SK-N-SH treated with all-trans-retinoic acid at 6 μM for 48 hours (cell line): ENCODE results near the gene USP12.

Experiments used
- ESRRG ChIP-seq: fragments of 250-450 bp; sonication (Bioruptor Pico); IDR thresholded peaks from 2 replicates; pipeline ENCODE4 v1.6.1; 2021; ENCODE audit warnings: mild to moderate bottlenecking
- GLIS3 ChIP-seq: fragments of 250-450 bp; sonication (Bioruptor Pico); IDR thresholded peaks from 2 replicates; pipeline ENCODE4 v1.5.0; 2020; ENCODE audit warnings: mild to moderate bottlenecking, moderate library complexity
- OSR1 ChIP-seq: fragments of 250-450 bp; sonication (Bioruptor Pico); IDR thresholded peaks from 2 replicates; pipeline ENCODE4 v1.8.0; 2022; ENCODE audit warnings: moderate library complexity, mild to moderate bottlenecking, inconsistent platforms
- ZFP30 ChIP-seq: fragments of 450-650 bp; formaldehyde crosslinking; IDR thresholded peaks from 2 replicates; pipeline ENCODE4 v1.5.0; 2022; ENCODE audit warnings: mild to moderate bottlenecking, moderate library complexity
- ZNF8 ChIP-seq: fragments of 450-650 bp; formaldehyde crosslinking; IDR thresholded peaks from 2 replicates; pipeline ENCODE4 v1.5.0; 2020; ENCODE audit warnings: mild to moderate bottlenecking, moderate library complexity
- TF ChIP-seq, protein P1 (sequence below): fragments of 250-450 bp; sonication (Bioruptor Pico); IDR thresholded peaks from 2 replicates; pipeline ENCODE4 v1.8.0; 2020; ENCODE audit warnings: mild to moderate bottlenecking, moderate library complexity, borderline replicate concordance

- TF ChIP-seq, protein P1, sequence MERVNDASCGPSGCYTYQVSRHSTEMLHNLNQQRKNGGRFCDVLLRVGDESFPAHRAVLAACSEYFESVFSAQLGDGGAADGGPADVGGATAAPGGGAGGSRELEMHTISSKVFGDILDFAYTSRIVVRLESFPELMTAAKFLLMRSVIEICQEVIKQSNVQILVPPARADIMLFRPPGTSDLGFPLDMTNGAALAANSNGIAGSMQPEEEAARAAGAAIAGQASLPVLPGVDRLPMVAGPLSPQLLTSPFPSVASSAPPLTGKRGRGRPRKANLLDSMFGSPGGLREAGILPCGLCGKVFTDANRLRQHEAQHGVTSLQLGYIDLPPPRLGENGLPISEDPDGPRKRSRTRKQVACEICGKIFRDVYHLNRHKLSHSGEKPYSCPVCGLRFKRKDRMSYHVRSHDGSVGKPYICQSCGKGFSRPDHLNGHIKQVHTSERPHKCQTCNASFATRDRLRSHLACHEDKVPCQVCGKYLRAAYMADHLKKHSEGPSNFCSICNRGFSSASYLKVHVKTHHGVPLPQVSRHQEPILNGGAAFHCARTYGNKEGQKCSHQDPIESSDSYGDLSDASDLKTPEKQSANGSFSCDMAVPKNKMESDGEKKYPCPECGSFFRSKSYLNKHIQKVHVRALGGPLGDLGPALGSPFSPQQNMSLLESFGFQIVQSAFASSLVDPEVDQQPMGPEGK (CRISPR knock-in tag): no peak
- no peak for TF ChIP-seq ZFP30 (CRISPR knock-in tag)
- TF ChIP-seq ZNF8 (CRISPR knock-in tag): no peak
- no peak for TF ChIP-seq OSR1 (CRISPR knock-in tag)
- TF ChIP-seq ESRRG: no peak
- TF ChIP-seq GLIS3 (CRISPR knock-in tag): no peak
Observed at GRCh38 chr13:27065582-27065981, 106.0 kb downstream of the USP12 start.
